HG02884 (cell line): ENCODE measurements around the gene SPATC1L.

ENCODE experiments used
- ATAC-seq: cut with Tn5 transposase; IDR thresholded peaks from one replicate; pipeline ENCODE4 v1.9.1; 2021; ENCODE audit warnings: mild to moderate bottlenecking, moderate library complexity; ENCODE audit not compliant: unreplicated experiment

Gene SPATC1L

GRCh38 chr21:46137908-46138307, 46.4 kb downstream of the SPATC1L start:
- ATAC-seq = no peak

- ATAC-seq = no peak
Measured at GRCh38 chr21:46136739-46137349, 47.4 kb downstream of the SPATC1L start.

- no peak for ATAC-seq
Measured at GRCh38 chr21:46135782-46136395, 48.4 kb downstream of the SPATC1L start.

GRCh38 chr21:46131838-46132651, 52.2 kb downstream of the SPATC1L start:
- no peak for ATAC-seq

GRCh38 chr21:46131588-46131837, 52.7 kb downstream of the SPATC1L start:
- no peak for ATAC-seq

- no peak for ATAC-seq
Measured at GRCh38 chr21:46130831-46131587, 53.2 kb downstream of the SPATC1L start.

GRCh38 chr21:46129846-46130651, 54.2 kb downstream of the SPATC1L start:
- ATAC-seq = no peak

- ATAC-seq = no peak
Measured at GRCh38 chr21:46128933-46129571, 55.2 kb downstream of the SPATC1L start.

GRCh38 chr21:46128106-46128932, 55.9 kb downstream of the SPATC1L start:
- no peak for ATAC-seq

- no peak for ATAC-seq
Measured at GRCh38 chr21:46127239-46128105, 56.8 kb downstream of the SPATC1L start.

GRCh38 chr21:46126309-46127238, 57.7 kb downstream of the SPATC1L start:
- ATAC-seq = no peak

GRCh38 chr21:46125846-46126301, 58.4 kb downstream of the SPATC1L start:
- no peak for ATAC-seq

GRCh38 chr21:46124926-46125845, 59.1 kb downstream of the SPATC1L start:
- ATAC-seq = no peak

GRCh38 chr21:46124083-46124925, 60.0 kb downstream of the SPATC1L start:
- ATAC-seq = no peak
